H9 (cell line): ENCODE measurements around the gene LRMDA. TPM values are rescaled to one million over a fixed set of nuclear protein-coding genes. Genes with fewer than 3 reads are reported as not detected.
"Not testable (repeated sequence)": the region's sequence is repeated elsewhere in the genome, so short reads cannot be mapped to it uniquely, and the experiment has no call there.

Experiments
- DNase-seq: peaks from one replicate; pipeline ENCODE4 v3.0.0-alpha.2; 2017
- H2AFZ ChIP-seq: one replicate; pipeline ENCODE4 v1.6.1; 2013; ENCODE audit warnings: mild to moderate bottlenecking, low read length, control low read depth, moderate library complexity
- H2AK5ac ChIP-seq: 2 replicates; pipeline ENCODE4 v1.6.1; 2013; ENCODE audit warnings: low read length, control low read depth, mixed read lengths; ENCODE audit not compliant: insufficient read length
- H2BK120ac ChIP-seq: one replicate; pipeline ENCODE4 v1.6.1; 2013; ENCODE audit warnings: low read depth, mild to moderate bottlenecking, low read length, control low read depth, inconsistent platforms; ENCODE audit not compliant: poor library complexity, severe bottlenecking
- H2BK12ac ChIP-seq: 2 replicates; pipeline ENCODE4 v1.6.1; 2013; ENCODE audit warnings: low read length, control low read depth, mixed read lengths, low read depth; ENCODE audit not compliant: insufficient read length
- H2BK15ac ChIP-seq: 2 replicates; pipeline ENCODE4 v1.6.1; 2013; ENCODE audit warnings: low read depth, low read length, control low read depth
- H2BK20ac ChIP-seq: one replicate; pipeline ENCODE4 v1.6.1; 2013; ENCODE audit warnings: low read depth, mild to moderate bottlenecking, low read length, control low read depth, inconsistent platforms; ENCODE audit not compliant: poor library complexity, severe bottlenecking
- H2BK5ac ChIP-seq: 2 replicates; pipeline ENCODE4 v1.6.1; 2013; ENCODE audit warnings: low read length, control low read depth, mixed read lengths; ENCODE audit not compliant: insufficient read length
- H3K14ac ChIP-seq: 2 replicates; pipeline ENCODE4 v1.6.1; 2013; ENCODE audit warnings: low read length, control low read depth; ENCODE audit not compliant: insufficient read depth
- H3K18ac ChIP-seq: 2 replicates; pipeline ENCODE4 v1.6.1; 2013; ENCODE audit warnings: low read depth, mild to moderate bottlenecking, mixed read lengths, low read length, control low read depth; ENCODE audit not compliant: insufficient read length
- H3K23ac ChIP-seq: 2 replicates; pipeline ENCODE4 v1.6.1; 2013; ENCODE audit warnings: low read length, control low read depth, mixed read lengths, low read depth; ENCODE audit not compliant: insufficient read length
- H3K23me2 ChIP-seq: 2 replicates; pipeline ENCODE4 v1.6.1; 2013; ENCODE audit warnings: low read depth, mild to moderate bottlenecking, mixed read lengths, low read length, control low read depth; ENCODE audit not compliant: insufficient read length, poor library complexity, severe bottlenecking
- H3K27ac ChIP-seq: 2 replicates; pipeline ENCODE4 v1.5.1; 2013; ENCODE audit warnings: low read length, control low read depth, mixed read lengths, low read depth; ENCODE audit not compliant: insufficient read length
- H3K27me3 ChIP-seq: 2 replicates; pipeline ENCODE4 v1.6.1; 2013; ENCODE audit warnings: low read length, control low read depth, inconsistent platforms; ENCODE audit not compliant: insufficient read depth
- H3K4ac ChIP-seq: 2 replicates; pipeline ENCODE4 v1.6.1; 2013; ENCODE audit warnings: low read depth, mild to moderate bottlenecking, control low read depth, inconsistent platforms, low read length, moderate library complexity
- H3K4me1 ChIP-seq: 2 replicates; pipeline ENCODE4 v1.6.1; 2013; ENCODE audit warnings: low read length, control low read depth, inconsistent platforms; ENCODE audit not compliant: insufficient read depth
- H3K4me2 ChIP-seq: 2 replicates; pipeline ENCODE4 v1.6.1; 2013; ENCODE audit warnings: low read length, control low read depth, mixed read lengths; ENCODE audit not compliant: insufficient read length, insufficient read depth
- H3K56ac ChIP-seq: 2 replicates; pipeline ENCODE4 v1.6.1; 2013; ENCODE audit warnings: low read depth, mild to moderate bottlenecking, mixed read lengths, low read length, control low read depth; ENCODE audit not compliant: insufficient read length
- H3K79me1 ChIP-seq: 2 replicates; pipeline ENCODE4 v1.6.1; 2013; ENCODE audit warnings: low read depth, mild to moderate bottlenecking, moderate library complexity, low read length, control low read depth, inconsistent platforms; ENCODE audit not compliant: insufficient read depth, poor library complexity, severe bottlenecking
- H3K79me2 ChIP-seq: 2 replicates; pipeline ENCODE4 v1.6.1; 2013; ENCODE audit warnings: low read length, control low read depth, inconsistent platforms; ENCODE audit not compliant: insufficient read depth
- H3K9ac ChIP-seq: 2 replicates; pipeline ENCODE4 v1.6.1; 2013; ENCODE audit warnings: low read length, control low read depth, mixed read lengths; ENCODE audit not compliant: insufficient read length; ENCODE audit errors: extremely low read depth
- H3K9me3 ChIP-seq: one replicate; pipeline ENCODE4 v1.6.1; 2013; ENCODE audit warnings: low read depth, low read length, inconsistent platforms; ENCODE audit not compliant: control insufficient read depth
- H3T11ph ChIP-seq: one replicate; pipeline ENCODE4 v1.6.1; 2013; ENCODE audit warnings: mild to moderate bottlenecking, low read length, control low read depth, inconsistent platforms
- H4K20me1 ChIP-seq: one replicate; pipeline ENCODE4 v1.6.1; 2013; ENCODE audit not compliant: control insufficient read depth, insufficient read length, insufficient read depth
- H4K5ac ChIP-seq: 2 replicates; pipeline ENCODE4 v1.6.1; 2013; ENCODE audit warnings: low read depth, mild to moderate bottlenecking, mixed read lengths, low read length, control low read depth; ENCODE audit not compliant: insufficient read length
- H4K8ac ChIP-seq: replicated peaks from 2 replicates; pipeline ENCODE4 v1.6.1; 2013; ENCODE audit warnings: low read length, control low read depth, mixed read lengths, low read depth; ENCODE audit not compliant: insufficient read length
- H4K91ac ChIP-seq: 2 replicates; pipeline ENCODE4 v1.6.1; 2013; ENCODE audit warnings: low read depth, mild to moderate bottlenecking, moderate library complexity, mixed read lengths, low read length, control low read depth; ENCODE audit not compliant: insufficient read length
- H3K27ac Mint-ChIP-seq, 3 experiments: 2 replicates in 2 of 3; 3 replicates in 1 of 3; pipeline ENCODE4 v1.8.0; 2020 to 2021; ENCODE audit warnings: mixed read lengths in 3 of 3, mild to moderate bottlenecking in 1 of 3, moderate library complexity in 1 of 3
- H3K27me3 Mint-ChIP-seq: 2 replicates; pipeline ENCODE4 v1.8.0; 2021; ENCODE audit warnings: low read depth, mild to moderate bottlenecking, moderate library complexity, mixed read lengths
- H3K36me3 Mint-ChIP-seq, 3 experiments: 2 replicates in 2 of 3; 3 replicates in 1 of 3; pipeline ENCODE4 v1.8.0; 2020 to 2021; ENCODE audit warnings: low read depth in 3 of 3, mixed read lengths in 3 of 3; ENCODE audit not compliant: insufficient read depth in 1 of 3
- H3K4me1 Mint-ChIP-seq, 2 experiments: 2 replicates each; pipeline ENCODE4 v1.8.0; 2020; ENCODE audit warnings: mixed read lengths in 2 of 2
- H3K4me3 Mint-ChIP-seq, 2 experiments: 2 replicates in 1 of 2; 3 replicates in 1 of 2; pipeline ENCODE4 v1.8.0; 2020 to 2021; ENCODE audit warnings: mild to moderate bottlenecking in 2 of 2, mixed read lengths in 2 of 2, moderate library complexity in 1 of 2
- H3K9me3 Mint-ChIP-seq, 2 experiments: 2 replicates in 1 of 2; 3 replicates in 1 of 2; pipeline ENCODE4 v1.8.0; 2020; ENCODE audit warnings: mild to moderate bottlenecking in 2 of 2, mixed read lengths in 2 of 2, moderate library complexity in 1 of 2
- CTCF ChIP-seq: fragments of 200-600 bp; sonication (generic); conservative IDR thresholded peaks from 3 replicates; pipeline ENCODE4 v1.8.0; 2021; ENCODE audit warnings: antibody characterized with exemption, mild to moderate bottlenecking
- WGBS: extraction: QIAGEN DNeasy Blood & Tissue Kit; methylation state at CpG from one replicate; pipeline ENCODE4 v1.1.7; 2013; ENCODE audit warnings: missing lambda C conversion rate, low lambda C conversion rate, mixed read lengths; ENCODE audit not compliant: insufficient read length; ENCODE audit errors: extremely low coverage; 5-methylcytosine and 5-hydroxymethylcytosine counted together
- total RNA-seq: library from RNA; stranded (reverse); gene quantifications from 2 replicates; pipeline ENCODE4 v1.2.1, GENCODE V29; 2021

The LRMDA gene
- total RNA-seq, 1 experiment from 2014 or later = 1.8 TPM

DNA sequence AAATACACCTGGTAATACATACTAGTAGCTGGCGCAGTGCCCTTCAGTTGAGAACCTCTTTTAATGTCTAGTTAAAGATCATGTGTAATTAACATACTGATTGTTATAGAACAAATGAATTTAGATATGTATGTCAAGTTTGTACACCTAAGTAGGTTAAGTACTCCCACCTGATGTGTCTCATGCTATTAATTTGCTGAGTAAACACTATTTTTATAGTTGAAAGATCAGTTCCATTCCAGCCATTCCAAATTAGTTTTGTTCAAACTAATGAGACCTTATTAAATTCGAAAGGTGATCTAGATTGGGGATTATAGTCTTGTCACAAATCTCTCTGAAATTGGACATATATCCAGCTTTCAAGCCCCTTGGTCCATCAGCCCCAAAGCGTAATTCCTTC, 710.0 kb downstream of the LRMDA start:
- no peak for DNase-seq
- Histone ChIP-seq H3T11ph (no peak overlapping the region), H3K56ac (no peak overlapping the region), H3K9me3 (no peaks in the 10 kb centered on the region), H3K4ac (no peak overlapping the region), H2AFZ (no peak overlapping the region), H3K79me2 (no peaks in the 10 kb centered on the region), H3K23me2 (no peaks in the 10 kb centered on the region), H4K8ac (no peak overlapping the region), H3K23ac (no peak overlapping the region), H2AK5ac (no peak overlapping the region), H3K27me3 (no peaks in the 10 kb centered on the region), H2BK120ac (no peak overlapping the region), H3K79me1 (no peaks in the 10 kb centered on the region), H3K4me1 (no peaks in the 10 kb centered on the region), H2BK15ac (no peak overlapping the region), H3K14ac (no peak overlapping the region), H2BK12ac (no peak overlapping the region), H4K20me1 (no peaks in the 10 kb centered on the region), H3K9ac (no peak overlapping the region), H3K27ac (no peak overlapping the region), H3K18ac (no peak overlapping the region), H2BK5ac (no peak overlapping the region), H4K5ac (no peak overlapping the region), H3K4me2 (no peak overlapping the region), H2BK20ac (no peak overlapping the region), H4K91ac (no peak overlapping the region)
- Mint-ChIP-seq H3K4me3 (no peak overlapping the region), H3K36me3 (peaks cover 5 to 12% (median 6%) of the 10 kb centered on the region in 3 experiments; a peak in 6 of 7 replicates), H3K27me3 (peaks cover 2% of the 10 kb centered on the region), H3K4me1 (peaks cover 0 to 7% of the 10 kb centered on the region in 2 experiments; a peak in 2 of 4 replicates), H3K27ac (no peak overlapping the region), H3K9me3 (peaks cover 4 to 8% of the 10 kb centered on the region in 2 experiments; a peak in 4 of 5 replicates)
- TF ChIP-seq CTCF = no peak
- WGBS = no CpG with 5 or more reads among the region's 3 CpGs

GRCh38 chr10:76148217-76148616, 716.8 kb downstream of the LRMDA start:
- not testable (repeated sequence) for H2BK15ac ChIP-seq, H3K9me3 ChIP-seq, H2BK20ac ChIP-seq, DNase-seq, H2AK5ac ChIP-seq, H3K4me1 ChIP-seq, H3K14ac ChIP-seq, H3K27ac Mint-ChIP-seq, H3K23ac ChIP-seq, H2BK5ac ChIP-seq, H3K4me2 ChIP-seq, H3K4ac ChIP-seq, H3K27ac ChIP-seq, H4K20me1 ChIP-seq, H3K79me1 ChIP-seq, H2AFZ ChIP-seq, H3K56ac ChIP-seq, H3T11ph ChIP-seq, H4K91ac ChIP-seq, H3K27me3 Mint-ChIP-seq, H3K79me2 ChIP-seq, H4K5ac ChIP-seq, H3K27me3 ChIP-seq, H3K9ac ChIP-seq, H3K18ac ChIP-seq, H2BK12ac ChIP-seq, H2BK120ac ChIP-seq, H3K23me2 ChIP-seq, H3K4me3 Mint-ChIP-seq, H4K8ac ChIP-seq
- Mint-ChIP-seq H3K36me3 (peaks cover 30 to 61% (median 30%) of the 10 kb centered on the region in 3 experiments), H3K9me3 (peaks cover 39 to 44% of the 10 kb centered on the region in 2 experiments), H3K4me1 (peaks cover 26 to 29% of the 10 kb centered on the region in 2 experiments)
- WGBS = no CpG with 5 or more reads among the region's 8 CpGs
